HepG2 (cell line): ENCODE measurements around the gene CFAP100. TPM values are rescaled to one million over a fixed set of nuclear protein-coding genes. Genes with fewer than 3 reads are reported as not detected.
A peak's percentile ranks its signal among the peaks of the same experiment; 100 is the strongest.

ENCODE experiments used
- AHR ChIP-seq: IDR thresholded peaks from 2 replicates; pipeline ENCODE4 v1.6.1; 2018; ENCODE audit warnings: missing genetic modification reagents, missing compliant biosample characterization
- ARHGAP35 ChIP-seq: sonication (generic); formaldehyde crosslinking; IDR thresholded peaks from 2 replicates; pipeline ENCODE4 v1.9.0; 2022; ENCODE audit warnings: mild to moderate bottlenecking, inconsistent platforms, moderate library complexity, missing genetic modification reagents, borderline replicate concordance
- CEBPG ChIP-seq: IDR thresholded peaks from 2 replicates; pipeline ENCODE4 v1.6.1; 2016
- CHCHD3 ChIP-seq: sonication (generic); formaldehyde crosslinking; IDR thresholded peaks from 2 replicates; pipeline ENCODE4 v1.8.0; 2022; ENCODE audit warnings: mild to moderate bottlenecking, missing genetic modification reagents, moderate library complexity
- E2F1 ChIP-seq: sonication (generic); formaldehyde crosslinking; IDR thresholded peaks from 2 replicates; pipeline ENCODE4 v1.5.0; 2020; ENCODE audit warnings: missing genetic modification reagents
- EEA1 ChIP-seq: sonication (generic); formaldehyde crosslinking; IDR thresholded peaks from 2 replicates; pipeline ENCODE4 v1.5.1; 2020; ENCODE audit warnings: mild to moderate bottlenecking, missing genetic modification reagents, borderline replicate concordance
- FOXK1 ChIP-seq: sonication (generic); formaldehyde crosslinking; IDR thresholded peaks from 2 replicates; pipeline ENCODE4 v1.4.0; 2020; ENCODE audit warnings: low read depth, missing genetic modification reagents, borderline replicate concordance
- HOMEZ ChIP-seq: IDR thresholded peaks from 2 replicates; pipeline ENCODE4 v1.6.1; 2016; ENCODE audit warnings: low read depth
- MXI1 ChIP-seq: IDR thresholded peaks from 3 replicates; pipeline ENCODE4 v1.6.1; 2012; ENCODE audit warnings: low read depth, low read length, inconsistent platforms, borderline replicate concordance
- MYNN ChIP-seq: sonication (generic); formaldehyde crosslinking; IDR thresholded peaks from 2 replicates; pipeline ENCODE4 v1.4.0; 2020; ENCODE audit warnings: mild to moderate bottlenecking, low read depth, missing genetic modification reagents
- SATB2 ChIP-seq: sonication (generic); formaldehyde crosslinking; IDR thresholded peaks from 2 replicates; pipeline ENCODE4 v1.5.0; 2020; ENCODE audit warnings: missing genetic modification reagents
- SKI ChIP-seq: fragments of 450-650 bp; IDR thresholded peaks from one replicate; pipeline ENCODE4 v1.6.1; 2018; ENCODE audit warnings: mild to moderate bottlenecking; ENCODE audit not compliant: partially characterized antibody
- TERF1 ChIP-seq: sonication (generic); formaldehyde crosslinking; IDR thresholded peaks from 2 replicates; pipeline ENCODE4 v1.8.0; 2022; ENCODE audit warnings: mild to moderate bottlenecking, missing genetic modification reagents, moderate library complexity
- TRAFD1 ChIP-seq: sonication (generic); formaldehyde crosslinking; IDR thresholded peaks from 2 replicates; pipeline ENCODE4 v1.5.1; 2020; ENCODE audit warnings: missing genetic modification reagents, mild to moderate bottlenecking, borderline replicate concordance
- TRIM22 ChIP-seq: fragments of 450-650 bp; IDR thresholded peaks from 2 replicates; pipeline ENCODE4 v1.6.1; 2017
- ZBTB1 ChIP-seq: sonication (generic); formaldehyde crosslinking; IDR thresholded peaks from 2 replicates; pipeline ENCODE4 v1.4.0; 2020; ENCODE audit warnings: missing genetic modification reagents, borderline replicate concordance
- ZMYM2 ChIP-seq: sonication (generic); formaldehyde crosslinking; IDR thresholded peaks from 2 replicates; pipeline ENCODE4 v1.8.0; 2022; ENCODE audit warnings: mild to moderate bottlenecking, missing genetic modification reagents
- ZNF263 ChIP-seq: sonication (generic); formaldehyde crosslinking; IDR thresholded peaks from 2 replicates; pipeline ENCODE4 v1.4.0; 2020; ENCODE audit warnings: missing genetic modification reagents
- ZNF33B ChIP-seq: sonication (generic); formaldehyde crosslinking; IDR thresholded peaks from 2 replicates; pipeline ENCODE4 v1.5.1; 2020; ENCODE audit warnings: mild to moderate bottlenecking, missing genetic modification reagents
- ZNF660 ChIP-seq: sonication (generic); formaldehyde crosslinking; IDR thresholded peaks from 2 replicates; pipeline ENCODE4 v1.5.1; 2020; ENCODE audit warnings: mild to moderate bottlenecking, low read depth, missing genetic modification reagents, borderline replicate concordance
- ZNF772 ChIP-seq: sonication (generic); formaldehyde crosslinking; IDR thresholded peaks from 2 replicates; pipeline ENCODE4 v1.5.0; 2020; ENCODE audit warnings: mild to moderate bottlenecking, missing genetic modification reagents
- ZNF777 ChIP-seq: sonication (generic); formaldehyde crosslinking; IDR thresholded peaks from 2 replicates; pipeline ENCODE4 v1.4.0; 2020; ENCODE audit warnings: missing genetic modification reagents
- ZNF788 ChIP-seq: sonication (generic); formaldehyde crosslinking; IDR thresholded peaks from 2 replicates; pipeline ENCODE4 v1.5.0; 2020; ENCODE audit warnings: mild to moderate bottlenecking, missing genetic modification reagents, borderline replicate concordance
- ZSCAN30 ChIP-seq: sonication (generic); formaldehyde crosslinking; IDR thresholded peaks from 2 replicates; pipeline ENCODE4 v1.5.0; 2020; ENCODE audit warnings: mild to moderate bottlenecking, missing genetic modification reagents
- polyA plus RNA-seq, 8 experiments: library from polyadenylated mRNA; depleted of rRNA in 3 of 8; stranded (reverse) in 7 of 8; unstranded in 1 of 8; fragments of >200 nt; fragmentation: Illumina TruSeq in 4 of 8; extraction: Trizol in 4 of 8; gene quantifications; 2 replicates each; pipeline versions ENCODE4 v1.2.1 to v1.2.3, GENCODE V29; 2011 to 2016; ENCODE audit warnings: low read depth in 4 of 8, missing spikeins in 1 of 8, mixed read lengths in 1 of 8; ENCODE audit not compliant: insufficient read depth in 1 of 8
- total RNA-seq, 5 experiments: library from RNA; depleted of rRNA; stranded (reverse); fragments of >200 nt; fragmentation: Illumina TruSeq; extraction: Trizol; gene quantifications; 2 replicates each; pipeline ENCODE4 v1.2.3, GENCODE V29; 2016; ENCODE audit warnings: low read depth in 1 of 5

CFAP100 gene
- total and polyA plus RNA-seq, 2 of the 13 experiments (the other 11 are each of a cell fraction or from before 2014, with no cell fraction given), result 0.32 TPM; not detected in 1

- TF ChIP-seq CHCHD3 (CRISPR knock-in tag) (no peak), ZSCAN30 (no peak), AHR (CRISPR knock-in tag) (no peak), TERF1 (CRISPR knock-in tag) (no peak), ZNF772 (CRISPR knock-in tag) (peak; percentile 82), CEBPG (CRISPR knock-in tag) (peak; percentile 99), HOMEZ (CRISPR knock-in tag) (peak; percentile 44; the same call in 1 of the 2 replicates), ARHGAP35 (no peak), SATB2 (CRISPR knock-in tag) (no peak), FOXK1 (CRISPR knock-in tag) (peak; percentile 65; the same call in 1 of the 2 replicates), SKI (peak; percentile 47), ZNF263 (CRISPR knock-in tag) (peak; percentile 57; the same call in 1 of the 2 replicates), ZBTB1 (CRISPR knock-in tag) (no peak), ZMYM2 (no peak), MYNN (no peak), EEA1 (CRISPR knock-in tag) (no peak), MXI1 (peak; percentile 85; the same call in 1 of the 3 replicates), TRIM22 (no peak), E2F1 (CRISPR knock-in tag) (no peak), ZNF777 (CRISPR knock-in tag) (no peak), ZNF788 (CRISPR knock-in tag) (peak; percentile 84; the same call in 1 of the 2 replicates), ZNF33B (no peak), TRAFD1 (CRISPR knock-in tag) (no peak), ZNF660 (CRISPR knock-in tag) (no peak)
Measured at GRCh38 chr3:126472277-126473006, 77.7 kb downstream of the CFAP100 start (continued).
